Stimulated activated naive CD8-positive, alpha-beta T cell treated with anti-CD3 and anti-CD28 coated beads, Interleukin-15, Interleukin-2, amounts not matched to agents 100 ng/mL and 50 ng/mL, for 24 hours (primary cell): ENCODE data around the gene CBR4.
"Not testable (repeated sequence)": the region's sequence is repeated elsewhere in the genome, so short reads cannot be mapped to it uniquely, and the experiment has no call there.

Experiments used
- H3K27ac Mint-ChIP-seq: one replicate; pipeline ENCODE4 v1.8.0; 2021; ENCODE audit warnings: mild to moderate bottlenecking, mixed read lengths
- H3K27me3 Mint-ChIP-seq: one replicate; pipeline ENCODE4 v1.8.0; 2021; ENCODE audit warnings: mixed read lengths
- H3K36me3 Mint-ChIP-seq: one replicate; pipeline ENCODE4 v1.8.0; 2021; ENCODE audit warnings: low read depth, mixed read lengths
- H3K4me1 Mint-ChIP-seq: one replicate; pipeline ENCODE4 v1.8.0; 2021; ENCODE audit warnings: low read depth, mixed read lengths
- H3K4me3 Mint-ChIP-seq: one replicate; pipeline ENCODE4 v1.8.0; 2021; ENCODE audit warnings: mild to moderate bottlenecking, mixed read lengths
- H3K9me3 Mint-ChIP-seq: one replicate; pipeline ENCODE4 v1.8.0; 2021; ENCODE audit warnings: mixed read lengths

Gene CBR4

DNA sequence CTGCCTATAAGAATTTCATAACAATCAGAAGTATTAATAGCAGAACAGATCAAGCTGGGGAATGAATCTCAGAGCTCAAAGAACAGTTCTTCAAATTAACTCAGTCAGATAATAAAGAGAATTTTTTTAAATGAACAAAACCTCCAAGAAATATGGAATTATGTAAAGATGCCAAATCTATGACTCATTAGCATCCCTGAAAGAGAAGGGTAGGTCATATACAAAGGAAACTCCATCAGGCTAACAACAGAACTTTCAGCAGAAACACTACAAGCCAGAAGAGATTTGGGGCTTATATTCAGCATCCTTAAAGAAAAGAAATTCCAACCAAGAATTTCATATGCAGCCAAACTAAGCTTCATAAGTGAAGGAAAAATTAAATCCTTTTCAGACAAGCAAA lies 28.6 kb downstream of the CBR4 start:
- Mint-ChIP-seq H3K4me1 (no peaks in the 10 kb centered on the region), H3K27ac (no peak overlapping the region), H3K9me3 (peaks cover 30% of the 10 kb centered on the region), H3K4me3 (no peak overlapping the region), H3K36me3 (peaks cover 62% of the 10 kb centered on the region), H3K27me3 (no peaks in the 10 kb centered on the region)

- no peaks in the 10 kb centered on the region for H3K4me1 Mint-ChIP-seq
Observed at GRCh38 chr4:168979338-168979737, 30.7 kb downstream of the CBR4 start.

DNA sequence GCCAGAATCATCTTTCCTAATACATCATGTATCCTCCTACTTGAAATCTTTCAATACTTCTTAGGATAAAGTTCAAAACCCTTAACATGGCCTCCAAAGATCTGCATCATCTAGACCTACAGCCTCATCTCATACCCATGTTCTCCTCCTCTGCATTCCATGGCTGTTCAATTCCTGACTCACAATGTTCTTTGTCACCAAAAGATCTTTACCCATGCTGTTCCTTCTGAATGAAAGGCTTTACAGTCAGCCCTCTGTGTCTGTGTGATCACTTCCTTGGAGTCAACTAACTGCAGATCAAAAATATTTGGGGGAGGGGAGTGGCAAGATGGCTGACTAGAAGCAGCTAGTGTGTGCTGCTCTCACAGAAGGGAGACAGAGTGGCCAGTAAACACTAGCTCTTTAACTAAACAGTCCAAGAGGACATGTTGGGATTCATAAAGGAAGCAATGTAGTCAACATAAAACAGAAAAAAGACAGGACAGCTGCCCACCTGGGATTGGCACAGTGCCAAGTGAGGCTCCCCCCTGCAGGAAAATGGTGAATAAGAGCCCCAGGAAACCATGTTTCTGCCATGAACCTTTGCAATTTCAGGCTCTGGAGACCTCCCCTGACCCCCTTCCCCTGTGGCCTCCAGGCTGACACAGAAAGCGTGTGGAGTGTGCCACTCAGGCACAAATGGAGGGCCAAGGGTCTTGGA lies 31.9 kb downstream of the CBR4 start:
- no peaks in the 10 kb centered on the region for H3K4me1 Mint-ChIP-seq
- no peak overlapping the region for H3K4me3 Mint-ChIP-seq
- no peak overlapping the region for H3K27ac Mint-ChIP-seq
- H3K9me3 Mint-ChIP-seq = peaks cover 33% of the 10 kb centered on the region
- no peaks in the 10 kb centered on the region for H3K27me3 Mint-ChIP-seq
- H3K36me3 Mint-ChIP-seq = peaks cover 35% of the 10 kb centered on the region

More at GRCh38 chr4:168979338-168979737, 30.7 kb downstream of the CBR4 start:
- Mint-ChIP-seq H3K27ac (no peak overlapping the region), H3K9me3 (peaks cover 34% of the 10 kb centered on the region), H3K36me3 (peaks cover 41% of the 10 kb centered on the region), H3K27me3 (no peaks in the 10 kb centered on the region), H3K4me3 (no peak overlapping the region)

GRCh38 chr4:168972596-168972995 lies 37.5 kb downstream of the CBR4 start:
- Mint-ChIP-seq H3K9me3 (peaks cover 43% of the 10 kb centered on the region), H3K27ac (no peak overlapping the region), H3K4me1 (no peaks in the 10 kb centered on the region), H3K4me3 (no peak overlapping the region), H3K36me3 (peaks cover 15% of the 10 kb centered on the region), H3K27me3 (no peaks in the 10 kb centered on the region)

DNA sequence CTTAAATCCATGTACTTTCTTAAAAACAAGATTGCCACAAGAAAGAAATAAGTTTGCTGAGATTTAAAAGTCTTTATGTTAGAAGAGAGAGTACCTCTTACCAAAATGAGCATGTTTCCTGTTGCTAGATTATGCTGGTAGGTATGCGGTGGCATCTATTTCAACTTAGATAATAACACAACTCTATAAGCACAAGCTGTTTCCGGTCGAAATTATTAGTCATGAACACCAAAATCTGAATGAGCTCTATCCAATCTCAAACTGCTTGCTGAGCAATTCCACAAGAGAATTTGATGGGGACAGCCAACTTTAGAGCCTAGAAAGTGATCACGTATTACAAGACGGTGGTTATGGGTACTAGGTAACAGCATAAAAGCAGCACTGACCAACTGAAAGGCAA lies 49.3 kb downstream of the CBR4 start:
- Mint-ChIP-seq H3K4me1 (no peaks in the 10 kb centered on the region), H3K27me3 (no peaks in the 10 kb centered on the region), H3K9me3 (no peaks in the 10 kb centered on the region), H3K4me3 (no peak overlapping the region), H3K36me3 (peaks cover 7% of the 10 kb centered on the region), H3K27ac (no peak overlapping the region)

DNA sequence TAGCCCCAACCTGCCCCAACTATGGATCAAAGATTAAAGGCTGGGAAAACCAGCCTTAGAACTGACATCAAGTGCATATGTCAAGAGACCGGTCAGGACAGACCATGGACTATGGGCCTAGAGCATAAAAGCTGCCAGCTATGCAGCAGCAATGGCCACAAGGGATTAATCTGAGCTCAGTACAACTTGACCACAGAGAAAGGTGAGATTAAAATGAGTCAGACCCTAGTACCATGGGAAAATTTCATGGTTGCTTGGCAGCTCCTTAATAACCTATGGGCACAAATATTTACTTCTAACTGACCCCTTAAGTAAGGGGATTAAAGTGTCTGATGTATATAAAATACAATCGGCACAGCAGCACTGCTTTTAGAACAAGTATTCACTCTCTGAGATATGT lies 54.4 kb downstream of the CBR4 start:
- Mint-ChIP-seq H3K4me1 (no peaks in the 10 kb centered on the region), H3K36me3 (peaks cover 13% of the 10 kb centered on the region), H3K4me3 (no peak overlapping the region), H3K27ac (no peak overlapping the region), H3K27me3 (no peaks in the 10 kb centered on the region), H3K9me3 (peaks cover 7% of the 10 kb centered on the region)

GRCh38 chr4:168952821-168953246 lies 57.2 kb downstream of the CBR4 start:
- not testable (repeated sequence) for H3K4me3 Mint-ChIP-seq, H3K27me3 Mint-ChIP-seq, H3K27ac Mint-ChIP-seq, H3K4me1 Mint-ChIP-seq
- H3K9me3 Mint-ChIP-seq = peaks cover 18% of the 10 kb centered on the region
- H3K36me3 Mint-ChIP-seq = peaks cover 17% of the 10 kb centered on the region

GRCh38 chr4:168945291-168945690 lies 64.8 kb downstream of the CBR4 start:
- Mint-ChIP-seq H3K9me3 (peaks cover 15% of the 10 kb centered on the region), H3K4me3 (no peak overlapping the region), H3K4me1 (no peaks in the 10 kb centered on the region), H3K27ac (no peak overlapping the region), H3K27me3 (no peaks in the 10 kb centered on the region), H3K36me3 (peaks cover 4% of the 10 kb centered on the region)

- Mint-ChIP-seq H3K4me3 (no peak overlapping the region), H3K36me3 (no peaks in the 10 kb centered on the region), H3K4me1 (no peaks in the 10 kb centered on the region), H3K27me3 (no peaks in the 10 kb centered on the region), H3K27ac (no peak overlapping the region), H3K9me3 (peaks cover 10% of the 10 kb centered on the region)
Observed at GRCh38 chr4:168942985-168943384, 67.1 kb downstream of the CBR4 start.
